CD4-positive, alpha-beta T cell (primary cell): ENCODE measurements around the gene GPRASP3. TPM values are rescaled to one million over a fixed set of nuclear protein-coding genes. Genes with fewer than 3 reads are reported as not detected.

ENCODE experiments used
- ATAC-seq: fragments of 200-7000 bp; cut with Tn5 transposase; one replicate; pipeline ENCODE4 v1.10.0; 2022; ENCODE audit warnings: mild to moderate bottlenecking; ENCODE audit not compliant: poor library complexity
- CTCF ChIA-PET: fragments of 350-600 bp; sonication (Branson Sonifier 250); formaldehyde crosslinking; loops from one replicate; lab custom pipeline; 2021; ENCODE audit warnings: antibody characterized with exemption, inconsistent platforms; lab: Charles Lee
- POLR2A ChIA-PET: fragments of 350-600 bp; sonication (Branson Sonifier 250); formaldehyde crosslinking; loops from one replicate; lab custom pipeline; 2021; ENCODE audit warnings: antibody characterized with exemption, inconsistent platforms; lab: Charles Lee
- DNase-seq, 14 experiments: peaks; one replicate each; pipeline ENCODE4 v3.0.0-alpha.2; 2013 to 2020; ENCODE audit warnings: mixed read lengths in 2 of 14
- H3K27ac ChIP-seq, 2 donors: one replicate each; pipeline versions ENCODE4 v1.5.1 to v1.7.0; 2013; ENCODE audit warnings: low read length in 2 of 2, low read depth in 1 of 2, mild to moderate bottlenecking in 1 of 2
- H3K27me3 ChIP-seq, 2 experiments: 1 replicate in 1 of 2; 2 replicates in 1 of 2; pipeline versions ENCODE4 v1.6.1 to v1.7.0; 2013; ENCODE audit warnings: low read length in 2 of 2, control low read depth in 1 of 2, mild to moderate bottlenecking in 1 of 2, moderate library complexity in 1 of 2; ENCODE audit not compliant: insufficient read depth in 2 of 2, control insufficient read depth in 1 of 2
- H3K36me3 ChIP-seq: one replicate; pipeline ENCODE4 v1.6.1; 2013; ENCODE audit warnings: low read length, control low read depth; ENCODE audit not compliant: insufficient read depth
- H3K4me1 ChIP-seq: one replicate; pipeline ENCODE4 v1.6.1; 2013; ENCODE audit warnings: low read length, control low read depth; ENCODE audit not compliant: insufficient read depth
- H3K4me3 ChIP-seq: one replicate; pipeline ENCODE4 v1.5.1; 2013; ENCODE audit warnings: mild to moderate bottlenecking, low read length, moderate library complexity
- H3K9me3 ChIP-seq, 2 experiments: 1 replicate in 1 of 2; 2 replicates in 1 of 2; pipeline versions ENCODE4 v1.6.1 to v1.7.0; 2013; ENCODE audit warnings: low read length in 2 of 2, mild to moderate bottlenecking in 2 of 2, control low read depth in 1 of 2, moderate library complexity in 1 of 2; ENCODE audit not compliant: control insufficient read depth in 1 of 2, insufficient read depth in 1 of 2
- H3K27ac Mint-ChIP-seq: one replicate; pipeline ENCODE4 v1.8.0; 2020; ENCODE audit warnings: mixed read lengths
- H3K27me3 Mint-ChIP-seq: one replicate; pipeline ENCODE4 v1.8.0; 2021; ENCODE audit warnings: mixed read lengths
- H3K36me3 Mint-ChIP-seq: one replicate; pipeline ENCODE4 v1.8.0; 2021; ENCODE audit warnings: low read depth, mixed read lengths
- H3K4me1 Mint-ChIP-seq: one replicate; pipeline ENCODE4 v1.8.0; 2021; ENCODE audit warnings: low read depth, mixed read lengths
- H3K4me3 Mint-ChIP-seq: one replicate; pipeline ENCODE4 v1.8.0; 2020; ENCODE audit warnings: mild to moderate bottlenecking, mixed read lengths
- H3K9me3 Mint-ChIP-seq: one replicate; pipeline ENCODE4 v1.8.0; 2020; ENCODE audit warnings: mixed read lengths
- CTCF ChIP-seq: fragments of 200-600 bp; IDR thresholded peaks from one replicate; pipeline ENCODE4 v1.8.0; 2022; ENCODE audit warnings: antibody characterized with exemption, mild to moderate bottlenecking
- intact Hi-C, 2 experiments: fragments of 100-400 bp; cut with DNase I in 1 of 2; cut with micrococcal nuclease in 1 of 2; formaldehyde crosslinking; loops; one replicate each; pipeline versions ENCODE4 v1.15.1 to v1.9.0; 2023 to 2025; cut with DNase I, micrococcal nuclease
- total RNA-seq, 174 experiments: library from RNA in 2 of 174; stranded (reverse) in 2 of 174; gene quantifications; one replicate each; pipeline ENCODE4 v1.2.3 and lab custom pipeline; 2021 to 2026

GPRASP3 gene
- total RNA-seq, 2 experiments from 2014 or later: 1.5 to 2.6 TPM

GRCh38 chrX:102684772-102685520 lies 35.6 kb upstream of the GPRASP3 start:
- ChIA-PET CTCF (no interaction called here), POLR2A (no interaction called here)
- H3K9me3 Mint-ChIP-seq: peaks cover 3% of the 10 kb centered on the region
- no peak for ATAC-seq
- Histone ChIP-seq H3K27me3 (no peaks in the 10 kb centered on the region), H3K9me3 (peaks cover 0 to 9% of the 10 kb centered on the region in 2 experiments), H3K4me1 (no peaks in the 10 kb centered on the region), H3K4me3 (no peak overlapping the region), H3K27ac (no peak overlapping the region), H3K36me3 (no peaks in the 10 kb centered on the region)
- peaks cover 53% of the 10 kb centered on the region for H3K36me3 Mint-ChIP-seq
- no peak overlapping the region for H3K27ac Mint-ChIP-seq
- DNase-seq: no peak
- no peak overlapping the region for H3K4me3 Mint-ChIP-seq
- TF ChIP-seq CTCF: no peak
- H3K27me3 Mint-ChIP-seq: no peaks in the 10 kb centered on the region
- intact Hi-C loops: no loop called here
- H3K4me1 Mint-ChIP-seq: no peaks in the 10 kb centered on the region

DNA sequence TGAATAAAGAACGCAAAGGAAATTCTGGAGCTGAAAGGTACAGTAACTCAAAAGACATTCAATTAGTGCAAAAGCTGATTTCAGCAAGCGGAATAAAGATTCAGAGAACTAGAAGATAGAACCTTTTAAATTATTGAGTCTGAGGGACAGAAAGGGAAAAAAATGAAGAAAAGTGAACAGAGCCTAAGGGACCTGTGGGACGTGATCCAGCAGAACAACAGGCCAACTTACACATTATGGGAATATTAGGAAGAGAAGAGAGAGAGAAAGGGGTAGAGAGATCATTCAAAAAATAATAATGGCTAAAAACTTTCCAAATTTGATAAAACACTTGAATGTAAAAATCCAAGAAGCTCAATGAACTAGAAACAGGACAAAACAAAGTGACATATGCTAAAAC lies 25.8 kb upstream of the GPRASP3 start:
- Histone ChIP-seq H3K27ac (no peak overlapping the region), H3K9me3 (no peaks in the 10 kb centered on the region), H3K27me3 (no peaks in the 10 kb centered on the region), H3K36me3 (no peaks in the 10 kb centered on the region), H3K4me1 (no peaks in the 10 kb centered on the region), H3K4me3 (no peak overlapping the region)
- no peak overlapping the region for H3K27ac Mint-ChIP-seq
- no peak overlapping the region for H3K4me3 Mint-ChIP-seq
- H3K27me3 Mint-ChIP-seq: no peaks in the 10 kb centered on the region
- no peak for DNase-seq
- TF ChIP-seq CTCF: no peak
- H3K4me1 Mint-ChIP-seq: no peaks in the 10 kb centered on the region
- POLR2A ChIA-PET: no interaction called here
- H3K36me3 Mint-ChIP-seq: peaks cover 11% of the 10 kb centered on the region
- no peaks in the 10 kb centered on the region for H3K9me3 Mint-ChIP-seq
- no peak for ATAC-seq
- intact Hi-C loops: no loop called here
- CTCF ChIA-PET: no interaction called here

GRCh38 chrX:102696306-102696705 lies 24.2 kb upstream of the GPRASP3 start:
- Mint-ChIP-seq H3K4me3 (no peak overlapping the region), H3K27ac (no peak overlapping the region), H3K27me3 (no peaks in the 10 kb centered on the region), H3K4me1 (no peaks in the 10 kb centered on the region), H3K36me3 (peaks cover 11% of the 10 kb centered on the region), H3K9me3 (no peaks in the 10 kb centered on the region)
- Histone ChIP-seq H3K4me3 (no peak overlapping the region), H3K27ac (no peak overlapping the region), H3K9me3 (no peaks in the 10 kb centered on the region), H3K27me3 (no peaks in the 10 kb centered on the region), H3K36me3 (no peaks in the 10 kb centered on the region), H3K4me1 (no peaks in the 10 kb centered on the region)
- no peak for ATAC-seq
- no peak for TF ChIP-seq CTCF
- no peak for DNase-seq
- ChIA-PET CTCF (no interaction called here), POLR2A (interaction anchor here (1.3 kb wide), 1 partner anchor 9 kb away, joined by 3 read pairs; no protein-coding TSS in a partner anchor)
- intact Hi-C loops: no loop called here
